WERI-Rb-1 (cell line): ENCODE results near the gene ZNF562.
"Not testable (repeated sequence)": the region's sequence is repeated elsewhere in the genome, so short reads cannot be mapped to it uniquely, and the experiment has no call there.

Experiments used
- DNase-seq: peaks from one replicate; pipeline ENCODE4 v3.0.0-alpha.2; 2020
- H3K27ac ChIP-seq: fragments of 250-450 bp; sonication (Bioruptor Pico); 2 replicates; pipeline ENCODE4 v1.5.1; 2020; ENCODE audit warnings: mild to moderate bottlenecking, moderate library complexity
- H3K27me3 ChIP-seq: fragments of 250-450 bp; sonication (Bioruptor Pico); 2 replicates; pipeline ENCODE4 v1.5.1; 2021; ENCODE audit warnings: mild to moderate bottlenecking, low read depth, moderate library complexity; ENCODE audit not compliant: insufficient read depth, severe bottlenecking
- H3K36me3 ChIP-seq: fragments of 250-450 bp; sonication (Bioruptor Pico); 2 replicates; pipeline ENCODE4 v1.5.1; 2020; ENCODE audit warnings: mild to moderate bottlenecking, moderate library complexity
- H3K4me3 ChIP-seq: 2 replicates; pipeline ENCODE4 v1.5.1; 2011; ENCODE audit warnings: low read depth, mild to moderate bottlenecking, control low read depth, low read length
- H3K9me3 ChIP-seq: fragments of 250-450 bp; sonication (Bioruptor Pico); 2 replicates; pipeline ENCODE4 v1.5.1; 2021; ENCODE audit warnings: mild to moderate bottlenecking, moderate library complexity; ENCODE audit not compliant: severe bottlenecking
- CTCF ChIP-seq: IDR thresholded peaks from 2 replicates; pipeline ENCODE4 v1.5.1; 2011; ENCODE audit warnings: low read depth, mild to moderate bottlenecking, control low read depth, inconsistent platforms, low read length

ZNF562 gene

GRCh38 chr19:9705836-9706235 lies 30.9 kb upstream of the ZNF562 start:
- Histone ChIP-seq H3K36me3 (no peaks in the 10 kb centered on the region), H3K4me3 (no peak overlapping the region), H3K27ac (no peak overlapping the region), H3K27me3 (no peaks in the 10 kb centered on the region), H3K9me3 (peaks cover 3% of the 10 kb centered on the region)
- no peak for DNase-seq
- no peak for TF ChIP-seq CTCF

GRCh38 chr19:9702186-9702585 lies 27.3 kb upstream of the ZNF562 start:
- H3K36me3 ChIP-seq = no peaks in the 10 kb centered on the region
- H3K4me3 ChIP-seq = no peak overlapping the region
- TF ChIP-seq CTCF = no peak
- H3K27me3 ChIP-seq = no peaks in the 10 kb centered on the region
- no peak for DNase-seq
- H3K9me3 ChIP-seq = no peaks in the 10 kb centered on the region
- H3K27ac ChIP-seq = no peak overlapping the region

- Histone ChIP-seq H3K4me3 (no peak overlapping the region), H3K9me3 (no peaks in the 10 kb centered on the region), H3K27ac (no peak overlapping the region), H3K36me3 (no peaks in the 10 kb centered on the region), H3K27me3 (no peaks in the 10 kb centered on the region)
- no peak for DNase-seq
- TF ChIP-seq CTCF = no peak
Observed at GRCh38 chr19:9700229-9700981, 25.5 kb upstream of the ZNF562 start.

- not testable (repeated sequence) for DNase-seq, H3K9me3 ChIP-seq
Observed at GRCh38 chr19:9690301-9690700, 15.4 kb upstream of the ZNF562 start.

GRCh38 chr19:9679996-9680395 lies 5.1 kb upstream of the ZNF562 start:
- H3K27me3 ChIP-seq, H3K4me3 ChIP-seq: not testable (repeated sequence)

More at GRCh38 chr19:9690301-9690700, 15.4 kb upstream of the ZNF562 start:
- not testable (repeated sequence) for H3K36me3 ChIP-seq, H3K27ac ChIP-seq, H3K4me3 ChIP-seq, H3K27me3 ChIP-seq

GRCh38 chr19:9675358-9675901 lies 530 bp upstream of the ZNF562 start:
- peak; percentile 92 for DNase-seq
- H3K27ac ChIP-seq = peak overlapping the region; percentile 95
- peaks cover 33% of the 10 kb centered on the region for H3K36me3 ChIP-seq
- H3K9me3 ChIP-seq, H3K27me3 ChIP-seq: not testable (repeated sequence)
- H3K4me3 ChIP-seq = peak overlapping the region; percentile 61

More at GRCh38 chr19:9679996-9680395, 5.1 kb upstream of the ZNF562 start:
- DNase-seq, H3K27ac ChIP-seq, H3K36me3 ChIP-seq, H3K9me3 ChIP-seq: not testable (repeated sequence)

GRCh38 chr19:9673912-9674662 lies 813 bp downstream of the ZNF562 start:
- Histone ChIP-seq H3K27ac (peak overlapping the region; percentile 95), H3K9me3 (peaks cover 9% of the 10 kb centered on the region), H3K27me3 (no peaks in the 10 kb centered on the region), H3K36me3 (peaks cover 37% of the 10 kb centered on the region), H3K4me3 (peak overlapping the region; percentile 61)
- no peak for TF ChIP-seq CTCF
- DNase-seq = no peak
